WTC11 (cell line): ENCODE results near the gene RASL10A.

Experiments
- CREM ChIP-seq: sonication (generic); formaldehyde crosslinking; IDR thresholded peaks from 2 replicates; pipeline ENCODE4 v1.8.1; 2022; ENCODE audit warnings: mild to moderate bottlenecking, missing genetic modification reagents, moderate library complexity
- CTCF ChIP-seq: fragments of 200-600 bp; IDR thresholded peaks from 2 replicates; pipeline ENCODE4 v1.8.0; 2022; ENCODE audit warnings: antibody characterized with exemption
- OVOL2 ChIP-seq: fragments of 250-450 bp; sonication (Bioruptor Pico); IDR thresholded peaks from 2 replicates; pipeline ENCODE4 v1.9.0; 2021; ENCODE audit warnings: mild to moderate bottlenecking, borderline replicate concordance
- SMAD3 ChIP-seq: sonication (generic); formaldehyde crosslinking; IDR thresholded peaks from 2 replicates; pipeline ENCODE4 v1.8.0; 2022; ENCODE audit warnings: missing genetic modification reagents, mild to moderate bottlenecking, borderline replicate concordance
- SP1 ChIP-seq: sonication (generic); formaldehyde crosslinking; conservative IDR thresholded peaks from 2 replicates; pipeline ENCODE4 v1.8.1; 2022; ENCODE audit warnings: missing genetic modification reagents
- TCF7 ChIP-seq: sonication (generic); formaldehyde crosslinking; IDR thresholded peaks from 2 replicates; pipeline ENCODE4 v1.8.0; 2022; ENCODE audit warnings: mild to moderate bottlenecking, low read depth, missing genetic modification reagents, moderate library complexity
- TEAD4 ChIP-seq: sonication (generic); formaldehyde crosslinking; IDR thresholded peaks from 2 replicates; pipeline ENCODE4 v1.8.0; 2022; ENCODE audit warnings: mild to moderate bottlenecking, missing genetic modification reagents
- USF1 ChIP-seq: sonication (generic); formaldehyde crosslinking; IDR thresholded peaks from 2 replicates; pipeline ENCODE4 v1.8.0; 2022; ENCODE audit warnings: mild to moderate bottlenecking, missing genetic modification reagents
- ZNF138 ChIP-seq: sonication (generic); formaldehyde crosslinking; conservative IDR thresholded peaks from 2 replicates; pipeline ENCODE4 v1.8.1; 2022; ENCODE audit warnings: mild to moderate bottlenecking, moderate library complexity, missing genetic modification reagents
- ZNF263 ChIP-seq: sonication (generic); formaldehyde crosslinking; IDR thresholded peaks from 2 replicates; pipeline ENCODE4 v1.8.1; 2022; ENCODE audit warnings: low read depth, mild to moderate bottlenecking, moderate library complexity, missing genetic modification reagents
- ZSCAN18 ChIP-seq: fragments of 250-450 bp; sonication (Bioruptor Pico); IDR thresholded peaks from 2 replicates; pipeline ENCODE4 v2.1.2; 2022; ENCODE audit warnings: mild to moderate bottlenecking, moderate library complexity

DNA sequence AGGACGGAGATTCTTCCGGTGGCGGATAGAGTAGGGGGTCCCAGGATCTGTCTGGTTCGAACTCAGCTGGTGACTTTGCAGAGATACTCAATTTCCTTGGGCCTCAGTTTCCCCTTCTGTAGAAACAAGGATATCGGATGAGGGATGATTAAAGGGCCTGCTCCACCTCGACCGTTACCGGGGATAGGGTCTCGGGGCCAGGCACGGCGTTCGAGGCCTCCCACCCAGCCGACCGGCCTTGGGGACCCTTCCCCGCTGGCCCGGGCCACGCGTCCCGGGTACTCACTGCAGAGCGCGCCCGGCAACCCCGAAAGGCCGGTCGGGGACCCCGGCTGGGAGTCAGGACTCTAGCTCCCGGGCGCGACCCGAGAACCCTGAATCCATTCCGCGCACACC, 48.0 kb downstream of the RASL10A start:
- TF ChIP-seq ZNF263 (CRISPR knock-in tag) (no peak), ZSCAN18 (CRISPR knock-in tag) (no peak), CTCF (no peak), ZNF138 (CRISPR knock-in tag) (no peak), USF1 (no peak; the same call in 1 of the 2 replicates), TCF7 (no peak), TEAD4 (CRISPR knock-in tag) (no peak), OVOL2 (CRISPR knock-in tag) (no peak), SMAD3 (CRISPR knock-in tag) (no peak), SP1 (CRISPR knock-in tag) (no peak), CREM (CRISPR knock-in tag) (0 out of 2 replicates have a peak, but pooled peaks have one; percentile 23)
